ENCODE measurements around the gene ELP6.

ELP6 gene

DNA sequence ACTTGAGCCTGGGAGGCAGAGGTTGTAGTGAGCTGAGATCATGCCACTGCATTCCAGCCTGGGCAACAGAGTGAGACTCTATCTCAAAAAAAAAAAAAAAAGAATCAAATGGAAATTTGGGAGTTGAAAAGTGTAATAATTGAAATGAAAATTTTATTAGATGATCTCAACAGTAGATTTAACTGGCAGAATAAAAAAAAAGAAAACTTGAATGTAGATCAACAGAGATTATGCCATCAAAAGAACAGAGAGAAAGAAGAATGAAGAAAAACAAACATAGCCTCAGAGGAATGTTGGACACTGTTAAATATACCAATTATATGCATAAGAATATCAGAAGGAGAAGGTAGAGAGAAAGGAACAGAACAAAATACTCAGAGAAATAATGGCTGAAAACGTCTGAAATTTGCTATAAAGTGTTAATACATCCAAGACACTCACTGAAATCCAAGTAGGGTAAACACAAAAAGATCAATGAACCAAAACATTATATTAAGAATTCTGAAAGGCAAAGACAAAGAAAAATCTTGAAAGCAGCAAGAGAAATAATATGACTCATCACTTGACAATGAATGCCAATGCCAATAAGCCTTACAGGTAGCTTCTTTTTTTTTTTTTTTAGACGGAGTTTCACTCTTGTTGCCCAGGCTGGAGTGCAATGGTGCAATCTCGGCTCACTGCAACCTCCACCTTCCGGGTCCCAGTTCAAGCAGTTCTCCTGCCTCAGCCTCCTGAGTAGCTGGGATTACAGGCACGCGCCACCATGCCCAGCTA, 14.6 kb upstream of the ELP6 start:
- Histone ChIP-seq H3K36me3 (replicated peaks) (no peaks in the 10 kb centered on the region), H3K27me3 (replicated peaks) (no peaks in the 10 kb centered on the region), H3K27ac (no peak overlapping the region), H3K4me3 (ENCODE audit: low read depth, low read length) (no peak overlapping the region)
- DNase-seq = no peak
- in situ Hi-C loops (cut with HindIII; ENCODE audit: low pct_ligation_motif_present, low sequenced_read_pairs) = no loop called here
- TF ChIP-seq, protein P1, sequence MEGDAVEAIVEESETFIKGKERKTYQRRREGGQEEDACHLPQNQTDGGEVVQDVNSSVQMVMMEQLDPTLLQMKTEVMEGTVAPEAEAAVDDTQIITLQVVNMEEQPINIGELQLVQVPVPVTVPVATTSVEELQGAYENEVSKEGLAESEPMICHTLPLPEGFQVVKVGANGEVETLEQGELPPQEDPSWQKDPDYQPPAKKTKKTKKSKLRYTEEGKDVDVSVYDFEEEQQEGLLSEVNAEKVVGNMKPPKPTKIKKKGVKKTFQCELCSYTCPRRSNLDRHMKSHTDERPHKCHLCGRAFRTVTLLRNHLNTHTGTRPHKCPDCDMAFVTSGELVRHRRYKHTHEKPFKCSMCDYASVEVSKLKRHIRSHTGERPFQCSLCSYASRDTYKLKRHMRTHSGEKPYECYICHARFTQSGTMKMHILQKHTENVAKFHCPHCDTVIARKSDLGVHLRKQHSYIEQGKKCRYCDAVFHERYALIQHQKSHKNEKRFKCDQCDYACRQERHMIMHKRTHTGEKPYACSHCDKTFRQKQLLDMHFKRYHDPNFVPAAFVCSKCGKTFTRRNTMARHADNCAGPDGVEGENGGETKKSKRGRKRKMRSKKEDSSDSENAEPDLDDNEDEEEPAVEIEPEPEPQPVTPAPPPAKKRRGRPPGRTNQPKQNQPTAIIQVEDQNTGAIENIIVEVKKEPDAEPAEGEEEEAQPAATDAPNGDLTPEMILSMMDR (IDR thresholded peaks at IDR 0.05; ENCODE audit: low read depth, low read length, missing control alignments) = no peak

DNA sequence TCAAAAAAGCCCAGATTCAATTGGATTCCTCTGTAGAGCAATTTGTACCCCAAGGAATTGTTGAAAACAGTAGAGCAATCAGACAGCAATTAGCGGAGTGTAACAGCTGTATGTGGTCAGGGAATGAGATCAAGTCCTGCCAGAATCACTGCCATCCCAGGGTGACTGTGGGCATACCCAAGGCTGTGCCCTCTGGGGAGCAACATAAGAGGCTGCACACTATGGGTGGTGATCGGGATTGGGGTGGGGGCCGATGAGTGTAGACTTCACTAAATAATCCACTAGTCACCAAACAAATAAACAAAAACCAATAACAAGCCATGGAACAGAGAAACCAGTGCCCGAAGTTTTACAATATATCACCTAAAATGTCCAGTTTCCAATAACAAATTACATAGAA, 12.1 kb upstream of the ELP6 start:
- in situ Hi-C loops (cut with HindIII; ENCODE audit: low pct_ligation_motif_present, low sequenced_read_pairs) = no loop called here
- TF ChIP-seq, protein P1 (IDR thresholded peaks at IDR 0.05; ENCODE audit: low read depth, low read length, missing control alignments) = no peak
- Histone ChIP-seq H3K36me3 (replicated peaks) (no peaks in the 10 kb centered on the region), H3K27ac (no peak overlapping the region), H3K27me3 (replicated peaks) (no peaks in the 10 kb centered on the region), H3K4me3 (ENCODE audit: low read depth, low read length) (no peak overlapping the region)
- DNase-seq = no peak

DNA sequence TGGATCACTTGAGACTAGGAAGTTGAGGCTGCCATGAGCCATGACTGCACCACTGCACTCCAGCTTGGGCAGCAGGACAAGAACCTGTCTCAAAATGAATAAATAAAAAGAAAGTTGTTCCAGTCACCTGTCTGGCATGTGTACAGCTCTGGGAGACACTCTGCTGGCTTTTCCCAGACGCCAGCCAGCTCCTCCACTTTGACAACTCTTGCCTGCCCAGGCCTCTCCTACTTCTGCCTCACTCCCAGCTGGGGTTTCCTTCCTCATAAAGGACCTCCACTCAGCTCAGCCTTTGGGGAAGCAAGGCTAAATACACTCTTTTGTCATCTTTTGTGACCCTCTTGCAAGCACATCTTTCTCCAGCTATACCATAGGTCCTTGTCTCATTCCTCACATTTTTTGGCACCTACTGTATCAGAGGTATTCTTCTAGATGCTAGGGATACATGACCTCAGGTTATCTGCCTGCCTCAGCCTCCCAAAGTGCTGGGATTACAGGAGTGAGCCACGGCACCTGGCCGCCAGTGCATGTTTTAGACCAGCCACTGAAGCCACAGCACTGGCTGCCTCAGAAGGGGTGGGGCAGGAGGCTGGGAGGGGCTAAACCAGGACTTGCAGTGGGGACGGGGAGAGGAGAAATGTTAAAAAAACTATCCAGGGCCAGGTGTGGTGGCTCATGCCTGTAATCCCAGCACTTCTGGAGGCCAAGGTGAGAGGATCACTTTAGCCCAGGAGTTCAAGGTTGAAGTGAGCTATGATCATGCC, 10.0 kb upstream of the ELP6 start:
- H3K27me3 ChIP-seq (replicated peaks) = no peaks in the 10 kb centered on the region
- TF ChIP-seq, protein P1 (IDR thresholded peaks at IDR 0.05; ENCODE audit: low read depth, low read length, missing control alignments) = no peak
- H3K36me3 ChIP-seq (replicated peaks) = no peaks in the 10 kb centered on the region
- H3K27ac ChIP-seq = no peak overlapping the region
- H3K4me3 ChIP-seq (ENCODE audit: low read depth, low read length) = no peak overlapping the region
- no peak for DNase-seq
- in situ Hi-C loops (cut with HindIII; ENCODE audit: low pct_ligation_motif_present, low sequenced_read_pairs) = no loop called here

DNA sequence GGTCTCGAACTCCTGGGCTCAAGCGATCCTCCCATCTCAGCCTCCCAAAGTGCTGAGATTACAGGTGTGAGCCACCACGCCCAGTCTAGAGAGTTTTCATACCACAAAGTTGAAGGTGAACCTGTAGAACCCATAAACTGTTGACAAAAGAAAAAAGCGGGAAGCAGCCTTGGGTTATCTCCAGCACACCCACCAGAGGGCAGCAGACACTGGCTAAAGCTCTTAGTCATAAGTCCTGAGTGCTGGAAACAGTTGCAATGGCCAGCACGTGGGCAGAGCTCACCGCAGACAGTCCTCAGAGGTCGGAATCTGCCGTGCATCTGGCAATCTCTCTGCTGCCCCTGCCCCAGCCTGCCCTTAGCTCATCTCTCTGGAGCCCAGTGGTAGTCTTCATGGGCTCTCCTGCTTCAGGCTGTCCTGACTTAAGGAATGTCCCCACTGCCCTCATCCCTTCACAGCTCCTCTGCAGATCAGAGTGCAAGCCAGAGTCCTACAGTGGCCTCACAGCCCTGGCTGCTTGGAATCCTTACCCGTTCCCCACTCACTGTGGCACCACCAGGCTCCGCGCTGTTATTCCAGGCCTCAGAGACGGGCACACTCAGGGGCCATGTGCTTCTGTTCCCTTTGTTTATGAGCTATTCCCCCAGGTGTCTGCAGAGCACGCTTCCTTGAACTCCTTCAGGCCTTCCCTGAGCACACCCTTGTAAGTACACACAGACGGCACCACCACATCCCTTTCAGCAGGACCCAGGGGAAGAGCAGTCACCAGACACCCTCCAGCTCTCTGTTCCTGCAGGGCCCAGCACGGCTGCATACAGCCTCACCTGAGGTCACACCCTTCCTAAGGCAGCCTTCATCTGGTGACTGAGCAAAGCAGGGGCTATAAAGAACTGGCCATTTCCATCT, 8.8 kb upstream of the ELP6 start:
- Histone ChIP-seq H3K36me3 (replicated peaks) (no peaks in the 10 kb centered on the region), H3K27me3 (replicated peaks) (no peaks in the 10 kb centered on the region), H3K4me3 (ENCODE audit: low read depth, low read length) (no peak overlapping the region), H3K27ac (no peak overlapping the region)
- peak; percentile 81 for DNase-seq
- in situ Hi-C loops (cut with HindIII; ENCODE audit: low pct_ligation_motif_present, low sequenced_read_pairs) = no loop called here
- TF ChIP-seq, protein P1 (IDR thresholded peaks at IDR 0.05; ENCODE audit: low read depth, low read length, missing control alignments) = peak; percentile 90

DNA sequence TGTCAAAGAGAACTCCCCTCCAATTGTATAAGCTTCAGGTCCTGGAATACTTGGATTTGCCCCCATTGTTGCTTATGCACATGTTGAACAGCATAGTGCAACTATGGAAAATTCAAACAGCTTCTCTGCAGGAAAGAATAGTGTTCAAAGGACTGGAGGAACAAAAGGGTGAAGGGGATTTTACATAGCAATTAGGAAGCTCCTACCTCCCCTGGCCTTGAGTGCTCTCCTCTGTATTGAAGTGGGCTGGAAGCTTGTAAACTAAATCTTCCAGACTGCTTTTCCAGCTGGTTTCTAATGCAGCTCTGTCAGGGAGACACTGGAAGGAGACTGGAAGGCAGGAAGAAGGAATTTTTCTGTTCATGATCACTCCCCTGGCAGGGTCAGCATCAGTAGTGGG, 7.2 kb upstream of the ELP6 start:
- no peak overlapping the region for H3K27ac ChIP-seq
- in situ Hi-C loops (cut with HindIII; ENCODE audit: low pct_ligation_motif_present, low sequenced_read_pairs) = no loop called here
- no peaks in the 10 kb centered on the region for H3K36me3 ChIP-seq (replicated peaks)
- no peak overlapping the region for H3K4me3 ChIP-seq (ENCODE audit: low read depth, low read length)
- DNase-seq = no peak
- TF ChIP-seq, protein P1 (IDR thresholded peaks at IDR 0.05; ENCODE audit: low read depth, low read length, missing control alignments) = no peak
- H3K27me3 ChIP-seq (replicated peaks) = no peaks in the 10 kb centered on the region
